ENCODE data around the gene VPS35L.
"Not testable (repeated sequence)": the region's sequence is repeated elsewhere in the genome, so short reads cannot be mapped to it uniquely, and the experiment has no call there.

Gene VPS35L

DNA sequence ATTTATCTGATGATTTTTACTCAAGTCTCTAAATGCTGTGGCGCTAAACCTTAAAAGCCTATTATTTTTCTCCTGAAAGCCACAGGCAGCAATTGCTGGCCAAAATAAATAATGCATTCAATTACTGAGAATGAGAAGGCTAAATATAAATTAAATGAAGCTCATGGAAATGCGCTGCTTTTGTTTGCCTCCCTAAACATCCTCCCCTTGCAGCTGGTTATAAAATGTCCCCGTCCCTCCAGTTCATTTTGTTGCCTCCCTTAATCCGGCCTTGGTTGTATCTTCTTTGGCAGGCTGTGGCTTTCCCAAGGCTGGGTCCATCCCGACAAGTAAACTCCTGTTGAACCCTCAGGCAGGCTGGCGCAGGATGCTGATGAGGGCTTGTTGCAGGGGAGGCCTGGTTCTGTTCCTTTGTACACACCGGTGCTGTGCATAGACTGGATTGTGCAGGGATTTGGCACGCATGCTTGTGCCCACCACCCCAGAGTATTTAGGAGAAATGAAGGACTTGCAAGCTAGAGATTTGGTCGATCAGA lies 99.8 kb downstream of the VPS35L start:
- DNase-seq (ENCODE audit: low read depth), result no peak

DNA sequence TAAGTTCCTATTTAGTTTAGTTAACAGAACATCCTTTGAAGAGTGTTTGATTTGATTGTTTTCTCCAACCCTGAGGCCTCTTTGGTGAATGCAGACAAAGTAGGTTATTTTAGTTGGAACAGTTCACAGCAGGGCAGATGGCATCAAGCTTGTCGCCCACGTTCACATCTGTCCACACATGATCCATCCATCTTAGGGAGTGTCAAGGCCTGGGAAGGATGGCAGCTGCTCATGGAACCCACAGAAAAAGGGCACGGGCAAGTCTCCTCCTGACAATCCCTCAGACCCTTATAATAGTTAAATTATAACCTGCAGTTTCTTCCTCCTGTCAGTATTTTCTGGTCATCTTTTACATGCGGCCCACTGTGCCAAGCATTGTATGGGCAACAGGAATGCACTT lies 102.3 kb downstream of the VPS35L start:
- no peak for DNase-seq (ENCODE audit: low read depth)

GRCh38 chr16:19659554-19659953 lies 104.1 kb downstream of the VPS35L start:
- DNase-seq (ENCODE audit: low read depth), result no peak

DNA sequence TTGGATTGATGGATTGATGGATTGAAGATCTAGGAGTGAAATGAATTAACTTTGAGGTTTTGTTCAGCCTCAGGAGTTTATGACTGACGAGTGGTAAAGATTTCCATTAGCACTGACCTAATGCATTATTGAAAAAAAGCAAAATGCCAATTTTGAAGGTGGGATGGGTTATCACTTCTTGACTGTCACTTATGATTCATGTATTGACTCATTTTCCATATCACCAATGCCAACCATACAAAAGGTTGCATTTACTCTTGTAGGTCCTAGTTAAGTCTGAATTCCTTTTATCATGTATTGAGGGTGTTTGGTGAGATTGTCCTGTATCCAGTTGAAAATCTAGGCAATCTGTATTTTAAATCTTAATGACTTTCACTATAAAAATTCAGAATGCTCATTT lies 104.9 kb downstream of the VPS35L start:
- no peak for DNase-seq (ENCODE audit: low read depth)

DNA sequence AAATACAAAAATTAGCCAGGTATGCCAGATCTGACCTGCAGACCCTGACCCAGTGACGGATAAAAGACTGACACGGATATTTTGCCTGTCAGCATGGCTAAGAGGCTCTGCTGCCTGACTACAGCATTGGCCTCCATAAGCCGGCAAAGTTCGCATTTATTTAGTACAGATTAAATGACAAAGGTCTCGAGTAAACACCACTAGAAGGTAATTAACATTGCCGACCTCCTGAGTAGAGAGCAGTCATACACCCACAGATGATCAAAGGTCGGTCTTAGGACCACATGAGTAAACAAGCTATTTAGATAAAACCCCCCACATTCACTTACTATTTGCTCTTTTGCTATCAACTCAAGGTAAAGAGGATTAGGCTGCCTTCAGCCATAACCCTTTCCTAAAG lies 106.8 kb downstream of the VPS35L start:
- no peak for DNase-seq (ENCODE audit: low read depth)

DNA sequence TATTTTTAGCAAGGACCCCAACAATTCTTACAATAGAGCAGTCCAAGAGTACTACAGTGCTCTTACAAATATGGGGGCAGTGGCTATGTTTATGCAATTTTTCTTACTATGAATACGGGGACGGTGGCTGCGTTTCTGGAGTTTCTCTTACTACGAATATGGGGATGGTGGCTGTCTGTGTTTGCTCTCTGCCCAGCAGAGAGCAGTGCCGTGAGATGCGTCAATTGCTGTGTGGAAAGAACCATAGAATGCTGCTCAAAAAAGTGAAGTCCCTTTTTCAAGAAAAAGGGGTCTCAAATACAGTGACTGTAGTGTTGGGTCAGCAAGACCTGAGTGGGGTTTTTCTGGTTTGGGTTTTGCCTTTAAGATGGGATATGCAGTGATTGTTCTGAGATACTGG lies 108.7 kb downstream of the VPS35L start:
- no peak for DNase-seq (ENCODE audit: low read depth)

DNA sequence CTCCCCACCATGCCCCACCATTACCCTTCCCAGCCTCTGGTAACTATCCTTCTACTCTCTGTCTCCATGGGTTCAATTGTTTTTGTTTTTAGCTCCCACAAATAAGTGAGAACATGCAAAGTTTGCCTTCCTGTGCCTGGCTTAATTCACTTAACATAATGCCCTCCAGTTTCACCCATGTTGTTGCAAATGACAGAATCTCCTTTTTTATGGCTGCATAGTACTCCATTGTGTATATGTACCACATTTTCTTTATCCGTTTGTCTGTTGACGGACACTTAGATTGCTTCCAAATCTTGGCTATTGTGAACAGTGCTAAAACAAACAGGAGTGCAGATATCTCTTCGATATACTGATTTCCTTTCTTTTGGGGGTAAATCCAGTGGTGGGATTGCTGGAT lies 109.8 kb downstream of the VPS35L start:
- DNase-seq (ENCODE audit: low read depth), result not testable (repeated sequence)

DNA sequence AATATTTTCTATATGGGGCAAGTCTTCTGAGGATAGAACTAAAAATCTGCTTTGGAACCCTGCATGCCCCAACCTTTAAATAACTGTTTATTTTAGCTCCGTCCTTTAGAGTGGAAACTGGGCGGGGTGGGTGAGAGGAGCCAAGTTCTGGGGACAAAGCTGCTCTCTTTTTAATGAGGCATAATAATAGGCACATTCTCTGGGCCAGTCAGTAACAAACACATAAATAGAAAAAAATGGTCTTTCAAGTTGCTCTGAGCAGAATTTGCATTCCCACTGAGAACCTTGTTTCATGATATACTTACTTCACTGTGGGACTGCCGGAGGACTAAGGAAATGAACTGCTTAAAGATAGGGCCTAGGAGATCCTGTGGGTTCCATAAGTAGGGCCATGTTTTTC lies 111.0 kb downstream of the VPS35L start:
- no peak for DNase-seq (ENCODE audit: low read depth)

GRCh38 chr16:19672378-19672777 lies 116.9 kb downstream of the VPS35L start:
- no peak for DNase-seq (ENCODE audit: low read depth)

DNA sequence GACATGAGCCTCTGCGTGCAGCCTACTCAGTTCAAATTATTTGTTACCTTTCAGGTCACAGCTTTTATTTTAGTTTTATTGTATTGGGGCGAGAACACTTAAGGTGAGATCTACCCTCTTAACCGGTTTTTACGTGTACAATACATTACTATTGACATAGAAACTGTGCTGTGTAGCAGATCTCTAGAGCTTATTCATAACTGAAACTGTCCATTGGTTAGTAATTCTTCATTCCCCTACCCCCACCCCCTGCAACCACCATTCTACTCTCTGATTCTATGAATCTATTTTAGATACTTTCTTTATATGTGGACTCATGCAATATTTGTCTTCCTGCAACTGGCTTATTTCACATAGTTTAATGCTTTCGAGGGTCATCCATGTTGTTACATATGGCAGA lies 119.0 kb downstream of the VPS35L start:
- no peak for DNase-seq (ENCODE audit: low read depth)

DNA sequence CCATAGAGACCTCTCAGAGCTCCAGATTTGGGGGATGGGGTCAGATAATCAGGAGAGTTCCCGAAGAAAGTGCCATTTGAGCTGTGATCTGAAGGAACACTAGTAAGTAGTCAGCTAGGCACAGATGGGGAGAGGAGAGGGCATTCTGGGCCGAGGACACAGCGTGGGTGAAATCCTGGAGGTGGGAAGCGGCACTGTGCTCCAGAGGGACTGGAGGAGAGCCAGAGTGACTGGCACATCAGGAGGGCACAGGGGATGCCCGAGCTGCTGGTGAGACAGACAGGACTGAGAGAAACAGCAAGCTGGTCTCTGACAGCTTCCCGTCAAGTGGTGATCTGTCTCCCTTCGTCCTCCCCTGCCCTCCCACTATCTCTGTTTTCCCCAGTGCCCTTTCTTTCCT lies 121.9 kb downstream of the VPS35L start:
- DNase-seq (ENCODE audit: low read depth), result no peak

DNA sequence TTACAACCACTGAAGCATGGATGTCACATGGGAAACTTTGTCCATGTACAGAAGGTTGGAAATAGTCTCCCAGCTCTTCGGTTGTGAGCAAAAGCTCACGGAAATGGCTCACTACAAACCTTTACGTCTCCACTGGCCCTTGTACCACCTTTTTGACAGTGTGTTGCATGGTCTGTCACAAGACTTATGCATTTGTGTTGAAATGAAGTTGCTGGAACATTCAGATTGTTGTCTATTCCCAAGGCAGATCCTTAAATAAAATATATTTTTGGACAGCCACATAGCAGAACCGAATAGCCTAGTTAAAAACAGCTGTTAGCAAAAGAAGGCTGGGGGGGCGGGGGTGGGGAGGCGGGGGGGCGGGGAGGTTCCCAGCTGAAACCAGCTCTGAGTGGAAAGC lies 123.3 kb downstream of the VPS35L start:
- no peak for DNase-seq (ENCODE audit: low read depth)

DNA sequence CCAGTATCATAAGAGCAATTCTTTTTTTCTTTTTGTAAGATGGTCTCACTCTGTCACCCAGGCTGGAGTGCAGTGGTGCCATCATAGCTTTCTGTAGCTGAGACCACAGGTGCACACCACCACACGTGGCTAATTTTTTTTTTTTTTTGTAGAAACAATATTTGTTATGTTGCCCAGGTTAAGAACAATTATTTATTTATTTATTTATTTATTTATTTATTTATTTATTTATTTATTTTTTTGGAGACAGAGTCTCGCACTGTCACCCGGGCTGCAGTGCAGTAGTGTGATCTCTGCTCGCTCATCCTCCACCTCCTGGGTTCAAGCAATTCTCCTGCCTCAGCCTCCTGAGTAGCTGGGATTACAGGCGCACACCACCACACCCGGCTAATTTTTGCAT lies 123.8 kb downstream of the VPS35L start:
- DNase-seq (ENCODE audit: low read depth), result not testable (repeated sequence)

GRCh38 chr16:19680881-19681340 lies 125.4 kb downstream of the VPS35L start:
- no peak for DNase-seq (ENCODE audit: low read depth)

GRCh38 chr16:19681637-19682036 lies 126.1 kb downstream of the VPS35L start:
- DNase-seq (ENCODE audit: low read depth), result no peak

- DNase-seq (ENCODE audit: low read depth), result no peak
These were observed 128.1 kb downstream of the VPS35L start for GRCh38 chr16:19683453-19684236.

DNA sequence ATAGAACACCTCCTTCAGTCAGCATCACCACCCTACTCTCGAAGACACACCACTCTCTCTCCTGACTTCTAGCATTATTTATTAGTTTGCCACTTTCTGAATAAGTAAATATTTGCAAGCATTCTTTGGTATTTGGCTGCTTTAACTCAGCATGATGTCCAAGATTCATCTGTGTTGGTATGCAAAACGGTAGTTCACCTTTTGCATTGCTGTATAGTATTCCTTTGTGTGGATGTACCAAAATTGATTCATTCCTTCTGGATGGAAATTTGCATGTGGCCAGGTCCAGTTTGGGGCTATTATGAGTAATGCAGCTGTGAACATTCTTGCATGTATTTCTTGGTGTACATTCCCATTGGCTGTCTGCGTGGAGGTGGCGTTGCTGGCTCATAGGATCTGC lies 129.7 kb downstream of the VPS35L start:
- no peak for DNase-seq (ENCODE audit: low read depth)

DNA sequence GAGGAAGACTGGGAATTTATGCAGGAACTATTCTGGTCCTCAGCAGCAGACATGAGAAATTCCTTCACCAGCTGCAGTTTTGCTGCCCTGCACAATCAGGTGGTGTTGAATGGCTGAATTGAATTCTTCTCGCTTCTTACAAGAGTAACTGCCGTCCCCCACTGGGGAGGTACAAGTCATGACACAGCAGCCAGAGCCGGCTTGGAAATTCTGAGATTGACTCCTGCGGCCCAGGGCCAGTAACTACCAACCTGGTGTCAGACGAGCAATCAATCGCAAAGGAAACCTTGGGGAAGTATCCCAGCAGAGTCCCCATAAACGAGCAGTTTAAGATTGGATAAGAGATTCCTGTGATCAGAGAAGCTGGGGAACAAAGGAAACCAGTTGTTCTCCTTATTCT lies 131.8 kb downstream of the VPS35L start:
- DNase-seq (ENCODE audit: low read depth), result no peak

DNA sequence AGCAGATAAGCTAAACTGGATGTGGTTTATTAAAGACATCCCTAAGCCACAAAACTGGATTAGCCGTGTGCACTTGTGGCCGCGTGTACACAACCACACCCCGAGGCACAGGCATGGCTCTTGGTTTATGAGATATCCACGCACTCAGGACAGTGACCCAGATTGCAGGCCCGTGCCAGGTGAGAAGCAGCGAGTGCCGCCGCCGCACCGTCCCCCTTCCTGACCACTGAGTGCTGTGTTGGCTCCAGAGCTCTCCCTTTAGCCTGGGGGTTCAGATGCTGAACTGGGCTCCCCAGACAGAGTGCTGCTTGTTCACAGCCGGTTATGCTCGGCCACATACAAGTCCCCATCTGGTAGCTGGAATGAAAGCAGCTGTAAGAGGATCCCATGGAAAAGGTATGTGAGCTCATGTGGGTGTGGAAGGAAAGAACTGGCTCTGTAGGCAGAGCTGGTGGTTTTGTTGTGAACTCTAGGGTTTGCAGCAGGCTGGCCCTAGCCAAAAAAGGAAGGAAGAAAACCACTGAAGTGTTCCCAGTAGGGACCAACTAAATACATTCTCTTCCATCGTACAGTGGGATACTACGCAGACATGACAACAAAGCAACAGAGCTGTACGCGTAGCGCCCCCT lies 133.0 kb downstream of the VPS35L start:
- DNase-seq (ENCODE audit: low read depth), result no peak

DNA sequence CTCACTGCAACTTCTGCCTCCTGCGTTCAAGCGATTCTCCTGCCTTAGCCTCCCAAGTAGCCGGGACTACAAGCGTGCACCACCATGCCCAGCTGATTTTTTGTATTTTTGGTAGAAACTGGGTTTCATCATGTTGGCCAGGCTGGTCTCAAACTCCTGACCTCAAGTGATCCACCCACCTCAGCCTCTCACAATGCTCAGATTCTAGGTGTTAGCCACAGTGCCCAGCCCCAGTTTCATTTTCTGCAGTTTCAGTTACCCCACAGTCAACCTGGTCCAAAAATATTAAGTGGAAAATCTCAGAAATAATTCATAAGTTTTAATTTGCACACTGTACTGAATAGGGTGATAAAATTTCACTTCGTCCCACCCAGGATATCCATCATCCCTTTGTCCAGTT lies 133.8 kb downstream of the VPS35L start:
- DNase-seq (ENCODE audit: low read depth), result no peak

DNA sequence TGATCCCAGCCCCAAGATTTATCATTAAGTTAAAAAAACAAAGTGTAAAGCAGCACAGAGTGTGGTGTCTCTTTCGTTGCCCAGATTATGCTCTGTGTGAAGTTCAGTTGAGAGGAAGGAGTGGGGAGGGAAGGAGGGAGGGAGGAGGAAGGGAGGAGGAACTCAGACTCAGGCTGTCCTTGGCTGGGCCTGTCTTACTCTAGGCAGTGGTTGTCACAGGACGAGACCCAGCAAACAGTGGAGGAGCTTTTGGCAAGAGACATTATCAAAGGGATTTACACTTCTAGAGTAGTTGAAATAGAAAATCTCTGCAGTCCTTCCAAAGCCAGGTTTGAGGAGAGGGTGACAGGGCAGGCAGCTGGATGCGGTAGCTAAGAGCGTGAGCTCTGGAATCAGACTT lies 134.7 kb downstream of the VPS35L start:
- DNase-seq (ENCODE audit: low read depth), result no peak

- DNase-seq (ENCODE audit: low read depth), result no peak
These were observed 135.7 kb downstream of the VPS35L start for GRCh38 chr16:19691161-19691711.

- DNase-seq (ENCODE audit: low read depth), result no peak
These were observed 139.5 kb downstream of the VPS35L start for GRCh38 chr16:19694989-19695388.

All from activated T-cell treated with anti-CD3 and anti-CD28 coated beads for 48 hours (primary cell).